ENCODE data around the gene TBC1D9B. TPM values are rescaled to one million over a fixed set of nuclear protein-coding genes. Genes with fewer than 3 reads are reported as not detected.

Gene TBC1D9B
- total and polyA plus RNA-seq, 11 donors: 29.3 to 68.9 (median 43.1) TPM

GRCh38 chr5:179819296-179820126 lies 88.2 kb downstream of the TBC1D9B start:
- H3K36me3 ChIP-seq: peaks cover 0 to 29% (median 21%) of the 10 kb centered on the region in 9 donors
- DNase-seq: peak in 4 of 5 donors; percentile 74 to 82 (median 78)
- H3K4me1 ChIP-seq: peaks cover 24 to 67% (median 60%) of the 10 kb centered on the region in 12 donors
- H3K4me3 ChIP-seq: peak overlapping the region; percentile 67 to 100 (median 99)
- ATAC-seq: peak in 3 of 4 donors; percentile 10 to 52 (median 22)
- intact Hi-C loops (cut with DNase I): loop anchor here in 5 of 10 donors (2.0 to 10.0 kb wide), 4 partner anchors 13 to 195 kb away; partner anchors contain the start of genes MRNIP (in 4 of the 5), MGAT4B (in 2 of the 5) and HNRNPH1 (in 1 of the 5)
- 13 to 24% (median 20%) methylated on average over 23 to 26 of the region's 26 CpGs for WGBS, 4 donors
- H3K9me3 ChIP-seq: no peaks in the 10 kb centered on the region
- H3K27ac ChIP-seq: peak overlapping the region; percentile 98 to 100 (median 99)
- H3K27me3 ChIP-seq: no peaks in the 10 kb centered on the region
- TF ChIP-seq CTCF (IDR thresholded peaks at IDR 0.05) (no peak), POLR2A (IDR thresholded peaks at IDR 0.05) (no peak)

- peak overlapping the region; percentile 98 to 100 (median 99) for H3K27ac ChIP-seq
- H3K4me1 ChIP-seq: peaks cover 24 to 61% (median 53%) of the 10 kb centered on the region in 12 donors
- 0 to 1% (median 1%) methylated on average over 10 to 35 of the region's 35 CpGs for WGBS, 4 donors
- ATAC-seq (peak; percentile 71 to 86 (median 74)), DNase-seq (peak; percentile 96 to 97 (median 97))
- peaks cover 0 to 28% (median 14%) of the 10 kb centered on the region in 9 donors for H3K36me3 ChIP-seq
- peak overlapping the region; percentile 1 to 100 (median 91) for H3K4me3 ChIP-seq
- TF ChIP-seq POLR2A (IDR thresholded peaks at IDR 0.05) (peak in 1 of 2 donors; percentile 65), CTCF (IDR thresholded peaks at IDR 0.05) (no peak)
- no peaks in the 10 kb centered on the region for H3K9me3 ChIP-seq
- intact Hi-C loops (cut with DNase I): loop anchor here in 1 of 10 donors (2.0 kb wide), 1 partner anchor 40 kb away; the partner anchor contains the start of gene MRNIP
- no peaks in the 10 kb centered on the region for H3K27me3 ChIP-seq
Measured at GRCh38 chr5:179818746-179819295, 88.9 kb downstream of the TBC1D9B start.

- Histone ChIP-seq H3K4me1 (peaks cover 18 to 54% (median 47%) of the 10 kb centered on the region in 12 donors), H3K27ac (peak overlapping the region; percentile 98 to 100 (median 99)), H3K9me3 (no peaks in the 10 kb centered on the region), H3K27me3 (no peaks in the 10 kb centered on the region), H3K4me3 (peak overlapping the region; percentile 1 to 100 (median 91)), H3K36me3 (peaks cover 0 to 21% (median 7%) of the 10 kb centered on the region in 9 donors)
- DNase-seq (peak in 2 of 5 donors; percentile 23 to 38), ATAC-seq (no peak)
- intact Hi-C loops (cut with DNase I): loop anchor here in 1 of 10 donors (2.0 kb wide), 1 partner anchor 41 kb away; the partner anchor contains the start of gene MRNIP
- TF ChIP-seq POLR2A (IDR thresholded peaks at IDR 0.05) (no peak), CTCF (IDR thresholded peaks at IDR 0.05) (no peak)
- WGBS, 4 donors: 42 to 58% (median 50%) methylated on average over 12 to 14 of the region's 14 CpGs
Measured at GRCh38 chr5:179817890-179818745, 89.6 kb downstream of the TBC1D9B start.

Data from heart left ventricle (tissue), 16 donors.